Ishikawa (cell line): Measurements from ENCODE around the gene DPPA5.

Experiments used
- CEBPB ChIP-seq: IDR thresholded peaks from 2 replicates; pipeline ENCODE4 v1.6.1; 2012
- CREB1 ChIP-seq: IDR thresholded peaks from 2 replicates; pipeline ENCODE4 v1.6.1; 2012; ENCODE audit warnings: low read depth
- EP300 ChIP-seq: IDR thresholded peaks from 2 replicates; pipeline ENCODE4 v1.6.1; 2012; ENCODE audit warnings: borderline replicate concordance

DNA sequence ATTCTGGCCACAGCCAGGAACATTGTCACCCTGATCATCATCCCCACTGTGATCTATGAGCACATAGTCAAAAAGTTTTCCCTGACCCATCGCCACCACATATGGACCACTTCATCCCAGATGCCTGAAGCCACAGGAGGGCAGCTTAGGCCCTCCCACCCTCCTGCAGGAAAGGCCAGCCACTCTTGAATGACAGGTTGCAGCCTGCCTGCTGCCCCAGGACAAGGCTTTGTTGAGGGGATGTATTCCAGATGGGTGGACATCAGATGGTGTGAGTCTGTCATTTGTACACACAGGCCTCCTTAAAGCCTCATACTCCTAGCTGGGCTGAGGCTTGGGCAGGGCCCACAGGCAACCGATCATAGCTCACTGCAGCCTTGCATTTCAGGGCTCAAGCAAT lies 30.8 kb downstream of the DPPA5 start:
- TF ChIP-seq CREB1 (no peak), EP300 (no peak), CEBPB (no peak)
